H1 (cell line): Measurements from ENCODE around the gene UBN2. TPM values are rescaled to one million over a fixed set of nuclear protein-coding genes. Genes with fewer than 3 reads are reported as not detected.

Source experiments
- BACH1 ChIP-seq: IDR thresholded peaks from 2 replicates; pipeline ENCODE4 v1.6.1; 2012; ENCODE audit warnings: low read length, improper control_type of control experiment
- BRCA1 ChIP-seq: IDR thresholded peaks from 2 replicates; pipeline ENCODE4 v1.6.1; 2012; ENCODE audit warnings: low read depth, low read length, improper control_type of control experiment
- CBX5 ChIP-seq: fragments of 300-800, 300-1000 bp; sonication (generic); IDR thresholded peaks from 2 replicates; pipeline ENCODE4 v1.7.1; 2016; ENCODE audit warnings: antibody characterized with exemption, low read length, low read depth
- CHD1 ChIP-seq: IDR thresholded peaks from 2 replicates; pipeline ENCODE4 v1.6.1; 2012; ENCODE audit warnings: low read depth, low read length, improper control_type of control experiment
- CREB1 ChIP-seq: IDR thresholded peaks from 2 replicates; pipeline ENCODE4 v1.6.1; 2012; ENCODE audit warnings: inconsistent platforms
- CTBP2 ChIP-seq: IDR thresholded peaks from 2 replicates; pipeline ENCODE4 v1.7.0; 2011; ENCODE audit warnings: borderline replicate concordance, mild to moderate bottlenecking, moderate library complexity, mixed read lengths, low read length; ENCODE audit not compliant: insufficient read depth, insufficient read length
- FOSL1 ChIP-seq: IDR thresholded peaks from 2 replicates; pipeline ENCODE4 v1.6.1; 2011; ENCODE audit warnings: mild to moderate bottlenecking, low read depth, low read length, moderate library complexity; ENCODE audit not compliant: insufficient read depth
- HDAC2 ChIP-seq, 2 experiments: fragments of 300-600 bp in 1 of 2; sonication (generic) in 1 of 2; IDR thresholded peaks; 2 replicates each; pipeline ENCODE4 v1.6.1; 2011 to 2012; ENCODE audit warnings: low read depth in 2 of 2, low read length in 2 of 2, mild to moderate bottlenecking in 2 of 2, moderate library complexity in 2 of 2, borderline replicate concordance in 1 of 2, inconsistent platforms in 1 of 2
- KDM4A ChIP-seq: IDR thresholded peaks from one replicate; pipeline ENCODE4 v1.7.1; 2012; ENCODE audit warnings: low read depth, mild to moderate bottlenecking, moderate library complexity, low read length, inconsistent platforms; ENCODE audit not compliant: severe bottlenecking
- MAFK ChIP-seq: IDR thresholded peaks from 2 replicates; pipeline ENCODE4 v1.6.1; 2012; ENCODE audit warnings: low read depth, mild to moderate bottlenecking, improper control_type of control experiment, low read length
- RAD21 ChIP-seq, 2 experiments: IDR thresholded peaks in 1 of 2; conservative IDR thresholded peaks in 1 of 2; 2 replicates each; pipeline ENCODE4 v1.6.1; 2011; ENCODE audit warnings: low read depth in 2 of 2, low read length in 2 of 2, improper control_type of control experiment in 1 of 2, inconsistent platforms in 1 of 2, mild to moderate bottlenecking in 1 of 2, moderate library complexity in 1 of 2
- RBBP5 ChIP-seq: IDR thresholded peaks from 2 replicates; pipeline ENCODE4 v1.7.1; 2012; ENCODE audit warnings: low read depth, mild to moderate bottlenecking, inconsistent platforms, low read length, moderate library complexity, borderline replicate concordance
- RFX5 ChIP-seq: IDR thresholded peaks from 2 replicates; pipeline ENCODE4 v1.6.1; 2011; ENCODE audit warnings: low read depth, low read length, improper control_type of control experiment, borderline replicate concordance
- RNF2 ChIP-seq: fragments of 200-900, 300-1000 bp; sonication (generic); IDR thresholded peaks from 2 replicates; pipeline ENCODE4 v1.7.1; 2016; ENCODE audit warnings: borderline replicate concordance, low read depth, mild to moderate bottlenecking, antibody characterized with exemption, low read length; ENCODE audit not compliant: poor library complexity, severe bottlenecking; ENCODE audit errors: missing control alignments
- RXRA ChIP-seq: IDR thresholded peaks from 2 replicates; pipeline ENCODE4 v1.6.1; 2011; ENCODE audit warnings: low read depth, mild to moderate bottlenecking, low read length, moderate library complexity; ENCODE audit not compliant: insufficient read depth
- SAP30 ChIP-seq: fragments of 300-600 bp; sonication (generic); IDR thresholded peaks from 2 replicates; pipeline ENCODE4 v1.7.1; 2012; ENCODE audit warnings: low read length, moderate library complexity, mild to moderate bottlenecking, inconsistent platforms; ENCODE audit not compliant: insufficient read depth, insufficient replicate concordance
- SIN3A ChIP-seq, 2 experiments: IDR thresholded peaks in 1 of 2; conservative IDR thresholded peaks in 1 of 2; 2 replicates each; pipeline ENCODE4 v1.6.1; 2011 to 2012; ENCODE audit warnings: low read length in 2 of 2, improper control_type of control experiment in 1 of 2, low read depth in 1 of 2, mild to moderate bottlenecking in 1 of 2
- SIX5 ChIP-seq: IDR thresholded peaks from 2 replicates; pipeline ENCODE4 v1.6.1; 2011; ENCODE audit warnings: mild to moderate bottlenecking, low read depth, low read length
- TBP ChIP-seq: IDR thresholded peaks from 2 replicates; pipeline ENCODE4 v1.6.1; 2011; ENCODE audit warnings: low read depth, low read length, improper control_type of control experiment
- polyA plus RNA-seq, 7 experiments: library from polyadenylated mRNA; depleted of rRNA in 3 of 7; stranded (reverse) in 5 of 7; unstranded in 2 of 7; fragments of >200 nt in 5 of 7; fragments of 200-250 nt in 2 of 7; gene quantifications; 1 replicate in 5 of 7; 2 replicates in 1 of 7; 4 replicates in 1 of 7; pipeline versions ENCODE4 v1.2.1 to v1.2.3, GENCODE V29; 2011 to 2013; ENCODE audit warnings: missing spikeins in 2 of 7, mixed read lengths in 2 of 7
- total RNA-seq: library from RNA; stranded (reverse); fragmentation: NEBNext Ultra II Directional; extraction: Animal tissue kit (Norgen Biotek cat#: 25700); gene quantifications from 2 replicates; pipeline ENCODE4 v1.2.1, GENCODE V29; 2021
- TF ChIP-seq, protein P1 (sequence below): IDR thresholded peaks from 2 replicates; pipeline ENCODE4 v1.6.1; 2011; ENCODE audit warnings: low read length, improper control_type of control experiment
- TF ChIP-seq, protein P2 (sequence below): IDR thresholded peaks from 2 replicates; pipeline ENCODE4 v1.6.1; 2012; ENCODE audit warnings: inconsistent platforms

UBN2 gene
- total and polyA plus RNA-seq, 2 of the 8 experiments (the other 6 are each of a cell fraction or from before 2014, with no cell fraction given): 4.1 to 39.6 TPM

DNA sequence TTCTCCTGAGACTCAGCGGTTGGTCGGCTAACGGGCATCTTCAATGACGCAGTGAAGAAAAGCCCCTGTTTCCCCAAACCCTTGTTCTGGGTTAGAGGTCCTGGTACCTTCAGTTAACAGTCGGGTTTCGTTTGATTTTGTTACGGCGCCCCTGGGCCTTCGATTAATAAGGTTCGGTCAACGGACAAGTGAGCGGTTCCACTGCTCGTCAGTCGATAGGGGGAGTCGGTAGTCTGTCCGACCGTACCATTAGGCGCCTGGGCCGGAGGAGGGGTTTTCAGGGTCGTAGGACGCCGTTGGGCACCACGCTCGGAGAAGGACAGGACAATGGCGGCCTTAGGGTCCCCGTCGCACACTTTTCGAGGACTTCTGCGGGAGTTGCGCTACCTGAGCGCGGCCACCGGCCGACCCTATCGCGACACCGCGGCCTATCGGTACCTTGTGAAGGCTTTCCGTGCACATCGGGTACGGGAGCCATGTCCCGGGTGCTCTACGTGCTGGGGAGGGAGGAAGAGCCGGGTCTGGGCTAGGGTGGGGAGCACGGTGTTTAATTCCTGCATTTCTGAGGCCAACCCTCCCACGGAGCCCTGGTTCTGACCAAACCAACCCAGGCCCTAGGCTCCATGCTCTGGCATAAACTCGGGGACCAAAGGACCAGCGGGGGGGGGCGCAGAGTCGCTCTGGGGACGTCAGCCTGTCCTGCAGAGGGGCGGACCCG lies 110.2 kb downstream of the UBN2 start, which contains the start of gene FMC1 (continued):
- 0 out of 4 replicates have a peak, but pooled peaks of 1 of the 2 experiments have one; percentile 35 for TF ChIP-seq HDAC2 (IDR thresholded peaks at IDR 0.05; ENCODE audit: borderline replicate concordance in 1 of 2, low read depth in 2 of 2, low read length in 2 of 2)
- no peak; a peak in 1 of 4 replicates for TF ChIP-seq SIN3A (conservative IDR thresholded peaks at IDR 0.05 in 1 of 2, IDR thresholded peaks at IDR 0.05 in 1 of 2; ENCODE audit: low read depth in 1 of 2, low read length in 2 of 2)
- TF ChIP-seq SAP30: peak; percentile 47
- TF ChIP-seq BACH1: peak; percentile 60
- TF ChIP-seq CHD1: peak; percentile 88
- TF ChIP-seq BRCA1: no peak
- peak; percentile 63 for TF ChIP-seq KDM4A
- TF ChIP-seq CREB1: peak; percentile 96
- no peak for TF ChIP-seq CBX5
- no peak for TF ChIP-seq CTBP2
- TF ChIP-seq FOSL1: no peak
- peak in 1 of 2 experiments; percentile 29; a peak in 2 of 4 replicates for TF ChIP-seq RAD21 (IDR thresholded peaks at IDR 0.05 in 1 of 2, conservative IDR thresholded peaks at IDR 0.05 in 1 of 2; ENCODE audit: low read depth in 2 of 2, low read length in 2 of 2)
- TF ChIP-seq RFX5: no peak
- TF ChIP-seq TBP: peak; percentile 88
- TF ChIP-seq, protein P1, sequence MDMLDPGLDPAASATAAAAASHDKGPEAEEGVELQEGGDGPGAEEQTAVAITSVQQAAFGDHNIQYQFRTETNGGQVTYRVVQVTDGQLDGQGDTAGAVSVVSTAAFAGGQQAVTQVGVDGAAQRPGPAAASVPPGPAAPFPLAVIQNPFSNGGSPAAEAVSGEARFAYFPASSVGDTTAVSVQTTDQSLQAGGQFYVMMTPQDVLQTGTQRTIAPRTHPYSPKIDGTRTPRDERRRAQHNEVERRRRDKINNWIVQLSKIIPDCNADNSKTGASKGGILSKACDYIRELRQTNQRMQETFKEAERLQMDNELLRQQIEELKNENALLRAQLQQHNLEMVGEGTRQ: no peak
- peak; percentile 34; the same call in 1 of the 2 replicates for TF ChIP-seq SIX5
- no peak for TF ChIP-seq RXRA
- TF ChIP-seq RNF2: no peak
- TF ChIP-seq, protein P2, sequence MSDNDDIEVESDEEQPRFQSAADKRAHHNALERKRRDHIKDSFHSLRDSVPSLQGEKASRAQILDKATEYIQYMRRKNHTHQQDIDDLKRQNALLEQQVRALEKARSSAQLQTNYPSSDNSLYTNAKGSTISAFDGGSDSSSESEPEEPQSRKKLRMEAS: no peak; the same call in 1 of the 2 replicates
- no peak; the same call in 1 of the 2 replicates for TF ChIP-seq RBBP5
- no peak; the same call in 1 of the 2 replicates for TF ChIP-seq MAFK
